GM23248 (cell line): ENCODE data around the gene SIM1. TPM values are rescaled to one million over a fixed set of nuclear protein-coding genes. Genes with fewer than 3 reads are reported as not detected.

Experiments
- DNase-seq: peaks from one replicate; pipeline ENCODE4 v3.0.0-alpha.2; 2015
- H2AFZ ChIP-seq: fragments of 200-600 bp; sonication (generic); 2 replicates; pipeline ENCODE4 v1.6.1; 2016; ENCODE audit warnings: antibody characterized with exemption
- H3F3A ChIP-seq: fragments of 200-600 bp; sonication (generic); 2 replicates; pipeline ENCODE4 v1.6.1; 2016; ENCODE audit warnings: mild to moderate bottlenecking, antibody characterized with exemption, mixed run types; ENCODE audit not compliant: insufficient read depth
- H3K27ac ChIP-seq: fragments of 200-600 bp; sonication (generic); 2 replicates; pipeline ENCODE4 v1.5.1; 2016; ENCODE audit warnings: mild to moderate bottlenecking
- H3K27me3 ChIP-seq: fragments of 200-600 bp; sonication (generic); replicated peaks from 2 replicates; pipeline ENCODE4 v1.6.1; 2016; ENCODE audit warnings: mild to moderate bottlenecking; ENCODE audit not compliant: insufficient read depth
- H3K36me3 ChIP-seq: fragments of 200-600 bp; sonication (generic); 2 replicates; pipeline ENCODE4 v1.6.1; 2016; ENCODE audit warnings: low read depth, mild to moderate bottlenecking
- H3K4me1 ChIP-seq: fragments of 200-600 bp; sonication (generic); 2 replicates; pipeline ENCODE4 v1.6.1; 2016; ENCODE audit warnings: mild to moderate bottlenecking; ENCODE audit not compliant: insufficient read depth
- H3K4me2 ChIP-seq: fragments of 200-600 bp; sonication (generic); one replicate; pipeline ENCODE4 v1.6.1; 2016; ENCODE audit warnings: mild to moderate bottlenecking; ENCODE audit not compliant: unreplicated experiment
- H3K4me3 ChIP-seq: fragments of 200-600 bp; sonication (generic); 2 replicates; pipeline ENCODE4 v1.5.1; 2016; ENCODE audit warnings: mild to moderate bottlenecking
- H3K79me2 ChIP-seq: fragments of 200-600 bp; sonication (generic); 2 replicates; pipeline ENCODE4 v1.6.1; 2016; ENCODE audit warnings: mild to moderate bottlenecking; ENCODE audit not compliant: insufficient read depth
- H3K9ac ChIP-seq: fragments of 200-600 bp; sonication (generic); 2 replicates; pipeline ENCODE4 v1.6.1; 2016; ENCODE audit warnings: mild to moderate bottlenecking
- H3K9me2 ChIP-seq: fragments of 200-600 bp; sonication (generic); 2 replicates; pipeline ENCODE4 v1.6.1; 2016; ENCODE audit warnings: mixed run types, mild to moderate bottlenecking, moderate library complexity; ENCODE audit not compliant: insufficient read depth
- H3K9me3 ChIP-seq: fragments of 200-600 bp; sonication (generic); one replicate; pipeline ENCODE4 v1.6.1; 2017; ENCODE audit warnings: low read depth
- H4K20me1 ChIP-seq: fragments of 200-600 bp; sonication (generic); 2 replicates; pipeline ENCODE4 v1.6.0; 2016; ENCODE audit not compliant: insufficient read depth
- EZH2 ChIP-seq: fragments of 200-600 bp; sonication (generic); IDR thresholded peaks from 2 replicates; pipeline ENCODE4 v1.6.1; 2018; ENCODE audit warnings: antibody characterized with exemption, mild to moderate bottlenecking; ENCODE audit not compliant: insufficient read depth, poor library complexity, severe bottlenecking
- EZH2phosphoT487 ChIP-seq: fragments of 200-600 bp; sonication (generic); IDR thresholded peaks from 2 replicates; pipeline ENCODE4 v1.6.1; 2018; ENCODE audit warnings: antibody characterized with exemption, moderate library complexity, mild to moderate bottlenecking, low read depth; ENCODE audit not compliant: insufficient read depth
- WGBS, 2 experiments: methylation state at CpG; one replicate each; pipeline ENCODE4 v1.1.6; 2015 to 2017; ENCODE audit warnings: low lambda C conversion rate in 2 of 2, low coverage in 1 of 2; ENCODE audit errors: missing lambda C conversion rate in 2 of 2; 5-methylcytosine and 5-hydroxymethylcytosine counted together
- in situ Hi-C: fragments of 300-500 bp; cut with MboI; formaldehyde crosslinking; loops from 2 replicates; pipeline ENCODE4 v1.15.0; 2020
- polyA plus RNA-seq: library from polyadenylated mRNA; unstranded; fragments of >200 nt; fragmentation: Nextera tagmentation; extraction: Ambion mirVana; gene quantifications from 2 replicates; pipeline ENCODE4 v1.2.1, GENCODE V29; 2016
- total RNA-seq: library from RNA; depleted of rRNA; stranded (reverse); fragments of >200 nt; shearing (Covaris generic); gene quantifications from 2 replicates; pipeline ENCODE4 v1.2.3, GENCODE V29; 2014; rRNA removed

SIM1 gene
- 1.6 and 4.9 TPM in 2 replicates for total RNA-seq
- 1.2 and 1.5 TPM in 2 replicates for polyA plus RNA-seq

- Histone ChIP-seq H3K4me1 (peaks cover 14% of the 10 kb centered on the region; the same call in 1 of the 2 replicates), H3F3A (peaks cover 23% of the 10 kb centered on the region; the same call in 1 of the 2 replicates), H3K79me2 (no peaks in the 10 kb centered on the region), H3K36me3 (no peaks in the 10 kb centered on the region), H3K9ac (peak within 1 kb of the TSS; percentile 86), H3K9me3 (no peaks in the 10 kb centered on the region), H3K27ac (peak within 1 kb of the TSS; percentile 80), H3K4me2 (peak within 1 kb of the TSS; percentile 76), H4K20me1 (no peaks in the 10 kb centered on the region), H3K27me3 (no peaks in the 10 kb centered on the region), H2AFZ (peak within 1 kb of the TSS; percentile 95), H3K9me2 (no peaks in the 10 kb centered on the region), H3K4me3 (peak within 1 kb of the TSS; percentile 75)
- TF ChIP-seq EZH2 (no peak), EZH2phosphoT487 (no peak)
- DNase-seq = peak; percentile 94
- WGBS, 2 experiments = 2 to 3% methylated on average over 66 of the region's 66 CpGs
- in situ Hi-C loops = no loop called here
These were observed at the start of gene SIM1 for GRCh38 chr6:100464903-100465700. Gene SIM1 (minus strand): TSS chr6:100464921. CDS start chr6:100463468, 1,453 bp downstream.

GRCh38 chr6:100512203-100512862 is 47.6 kb upstream of the SIM1 start:
- Histone ChIP-seq H3K27me3 (no peaks in the 10 kb centered on the region), H3F3A (peaks cover 22% of the 10 kb centered on the region), H3K27ac (no peak overlapping the region), H3K4me3 (no peak overlapping the region), H4K20me1 (no peaks in the 10 kb centered on the region), H3K9me3 (no peaks in the 10 kb centered on the region), H3K36me3 (peaks cover 40% of the 10 kb centered on the region), H3K79me2 (no peaks in the 10 kb centered on the region), H3K9me2 (no peaks in the 10 kb centered on the region), H3K4me1 (0 out of 2 replicates have a peak, but pooled peaks cover 6% of the 10 kb centered on the region), H2AFZ (no peak overlapping the region), H3K4me2 (no peak overlapping the region), H3K9ac (no peak overlapping the region)
- DNase-seq = peak; percentile 60
- WGBS, 2 experiments = 89 to 91% methylated on average over 6 of the region's 6 CpGs
- no peak for TF ChIP-seq EZH2
- TF ChIP-seq EZH2phosphoT487 = no peak
- in situ Hi-C loops = no loop called here

DNA sequence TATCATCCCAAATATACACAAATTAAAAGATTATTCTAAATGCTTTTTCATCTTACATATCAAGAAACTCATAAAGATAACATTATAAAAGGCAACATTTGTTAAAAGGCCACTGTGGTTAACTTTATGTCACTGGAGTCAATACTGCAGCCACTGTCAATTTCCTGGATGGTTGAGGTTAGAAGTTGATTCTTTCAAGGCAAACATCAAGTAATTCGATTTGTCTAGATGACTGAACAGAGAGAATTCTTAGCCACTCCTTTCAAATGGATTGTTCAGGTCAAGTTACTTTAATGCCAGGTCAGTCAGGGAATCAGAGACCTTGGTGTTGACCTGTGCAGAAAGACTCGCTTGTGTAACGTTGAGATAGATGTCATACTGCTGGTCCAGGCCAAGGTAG is 44.4 kb upstream of the SIM1 start:
- H3K4me2 ChIP-seq = no peak overlapping the region
- no peak overlapping the region for H2AFZ ChIP-seq
- peaks cover 27% of the 10 kb centered on the region for H3K4me1 ChIP-seq
- TF ChIP-seq EZH2 = no peak
- TF ChIP-seq EZH2phosphoT487 = no peak
- peaks cover 51% of the 10 kb centered on the region for H3F3A ChIP-seq
- H3K9ac ChIP-seq = no peak overlapping the region
- no peak for DNase-seq
- H3K36me3 ChIP-seq = peaks cover 39% of the 10 kb centered on the region
- H3K9me3 ChIP-seq = no peaks in the 10 kb centered on the region
- in situ Hi-C loops = no loop called here
- H3K79me2 ChIP-seq = no peaks in the 10 kb centered on the region
- no peak overlapping the region for H3K27ac ChIP-seq
- H3K4me3 ChIP-seq = no peak overlapping the region
- no peaks in the 10 kb centered on the region for H4K20me1 ChIP-seq
- WGBS, 2 experiments = 97% methylated on average over 3 of the region's 3 CpGs
- H3K27me3 ChIP-seq = no peaks in the 10 kb centered on the region
- H3K9me2 ChIP-seq = no peaks in the 10 kb centered on the region

DNA sequence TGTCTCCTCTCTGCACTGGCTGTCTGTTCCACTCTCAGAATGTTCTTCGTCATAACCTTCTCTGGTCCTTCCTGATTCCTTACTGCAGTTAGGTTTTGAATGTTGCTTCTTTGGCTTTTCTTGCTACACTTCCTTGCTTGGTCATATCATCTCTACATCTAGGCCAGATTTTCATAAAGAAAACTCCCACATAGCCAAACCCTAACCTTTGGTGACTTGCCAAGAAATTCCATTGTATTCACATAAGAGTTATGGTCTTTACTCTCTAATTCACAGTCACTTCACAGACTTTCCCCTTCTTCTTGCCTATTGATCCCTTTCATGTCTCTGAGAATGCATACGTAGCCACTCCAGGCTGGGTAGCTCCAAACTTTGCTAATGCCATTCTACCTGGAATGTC is 41.9 kb upstream of the SIM1 start:
- Histone ChIP-seq H3K4me2 (no peak overlapping the region), H3K36me3 (peaks cover 35% of the 10 kb centered on the region), H3K9ac (no peak overlapping the region), H3K79me2 (no peaks in the 10 kb centered on the region), H3K4me3 (no peak overlapping the region), H3K9me2 (no peaks in the 10 kb centered on the region), H3K27ac (no peak overlapping the region), H3K4me1 (peaks cover 44% of the 10 kb centered on the region), H2AFZ (no peak overlapping the region), H3F3A (peaks cover 53% of the 10 kb centered on the region), H3K27me3 (no peaks in the 10 kb centered on the region), H4K20me1 (no peaks in the 10 kb centered on the region), H3K9me3 (no peaks in the 10 kb centered on the region)
- 96 to 100% methylated on average over 2 of the region's 2 CpGs for WGBS, 2 experiments
- no peak for TF ChIP-seq EZH2phosphoT487
- no peak for TF ChIP-seq EZH2
- no peak for DNase-seq
- in situ Hi-C loops = no loop called here
